HG03196 (cell line): ENCODE measurements around the gene POLA2.

Experiments
- ATAC-seq: cut with Tn5 transposase; IDR thresholded peaks from one replicate; pipeline ENCODE4 v1.9.1; 2021; ENCODE audit not compliant: unreplicated experiment

The POLA2 gene

DNA sequence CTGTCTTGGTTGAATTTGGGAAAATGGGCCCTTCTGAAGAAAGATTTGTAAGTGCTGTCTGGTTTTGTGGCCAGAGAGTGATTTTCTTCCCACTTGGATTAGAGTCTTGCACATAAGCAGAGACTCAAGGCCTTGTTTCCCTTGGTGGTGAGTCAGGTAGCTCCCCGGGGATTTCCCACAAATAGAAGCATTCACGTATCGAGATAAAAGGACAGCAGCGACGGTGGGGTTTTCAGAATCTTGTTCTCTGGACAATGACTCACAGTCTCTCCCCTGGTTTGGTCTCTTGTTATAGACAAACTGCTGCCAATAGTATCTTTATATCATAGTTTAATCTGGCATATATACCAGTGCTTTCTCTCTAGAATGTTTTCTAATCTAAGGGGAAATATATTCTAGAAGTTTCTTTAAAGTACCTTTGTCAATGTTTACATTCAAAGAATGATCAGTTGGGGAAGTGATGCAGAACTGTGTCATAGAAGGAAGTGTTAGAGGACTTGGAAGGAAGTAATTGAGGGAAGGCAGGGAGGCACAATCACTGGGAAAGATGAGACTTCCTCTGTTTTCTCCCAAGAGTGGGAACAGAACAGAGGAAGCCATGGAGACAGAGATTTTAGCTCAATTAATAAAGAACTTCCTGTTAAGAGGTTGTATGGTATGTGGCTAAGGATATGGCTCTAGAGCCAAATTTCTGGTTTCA is 18.1 kb downstream of the POLA2 start:
- no peak for ATAC-seq

GRCh38 chr11:65280646-65281045 is 18.9 kb downstream of the POLA2 start:
- no peak for ATAC-seq

- ATAC-seq: no peak
These were observed 24.9 kb downstream of the POLA2 start for GRCh38 chr11:65286686-65287085.

GRCh38 chr11:65287601-65288000 is 25.8 kb downstream of the POLA2 start:
- no peak for ATAC-seq

DNA sequence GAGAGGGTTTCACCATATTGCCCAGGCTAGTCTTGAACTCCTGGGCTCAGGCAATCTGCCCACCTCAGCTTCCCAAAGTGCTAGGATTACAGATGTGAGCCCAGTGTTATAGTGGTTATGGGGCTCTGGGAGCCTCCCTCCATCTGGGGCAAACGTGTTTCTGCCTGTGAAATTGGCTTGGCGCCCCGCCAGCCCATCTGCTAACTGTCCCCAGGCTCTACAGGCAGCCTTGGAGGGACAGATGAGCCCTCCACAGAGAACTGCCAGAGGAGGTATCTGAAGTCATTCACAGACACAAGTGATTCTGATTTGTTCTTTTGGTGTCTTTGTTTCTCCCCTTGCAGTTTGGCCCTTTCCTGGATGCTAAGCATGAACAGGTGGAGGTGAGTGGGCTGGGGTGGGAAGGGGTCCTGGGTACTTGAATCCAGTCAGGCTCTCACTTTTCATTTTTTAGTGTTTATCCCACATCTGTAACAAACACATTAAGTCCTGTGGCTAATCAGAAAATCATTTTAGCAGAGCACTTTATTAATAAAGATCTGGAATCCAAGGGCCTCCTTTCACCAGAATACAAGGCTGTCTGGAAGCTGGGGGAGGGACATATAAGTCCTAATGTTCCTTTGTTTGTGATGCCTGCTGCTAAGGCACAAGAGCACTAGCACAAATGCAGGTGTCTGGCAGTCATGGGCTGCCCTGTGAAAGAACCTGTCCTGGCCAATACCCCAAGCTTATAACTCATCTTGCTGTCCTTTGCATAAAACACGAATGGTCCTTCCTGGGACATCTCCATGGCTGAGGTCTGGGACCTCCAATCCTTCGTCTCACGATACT is 27.2 kb downstream of the POLA2 start:
- ATAC-seq: no peak

GRCh38 chr11:65290448-65291165 is 28.8 kb downstream of the POLA2 start:
- ATAC-seq: no peak

GRCh38 chr11:65291613-65292012 is 29.9 kb downstream of the POLA2 start:
- ATAC-seq: no peak

DNA sequence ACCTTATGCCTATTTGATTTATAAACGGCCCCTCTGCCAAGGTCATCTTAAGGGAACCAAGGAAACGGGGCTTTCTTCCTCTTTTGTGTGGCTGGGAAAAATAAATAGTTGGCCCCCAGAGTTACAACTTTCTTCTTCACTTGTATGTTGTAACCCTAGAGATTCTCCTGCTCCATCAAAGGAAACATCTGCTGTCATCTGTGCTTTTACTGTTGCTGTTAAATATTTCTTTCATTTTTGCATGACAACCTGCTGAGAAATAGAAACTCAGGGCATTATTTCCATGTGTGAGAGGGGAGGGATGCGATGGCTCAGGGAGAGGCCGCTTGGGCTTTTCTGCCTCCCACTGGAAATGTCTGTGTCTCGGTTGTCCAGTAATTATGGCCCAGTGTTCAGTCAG is 31.1 kb downstream of the POLA2 start:
- no peak for ATAC-seq

- no peak for ATAC-seq
These were observed 32.2 kb downstream of the POLA2 start for GRCh38 chr11:65293909-65294381.

DNA sequence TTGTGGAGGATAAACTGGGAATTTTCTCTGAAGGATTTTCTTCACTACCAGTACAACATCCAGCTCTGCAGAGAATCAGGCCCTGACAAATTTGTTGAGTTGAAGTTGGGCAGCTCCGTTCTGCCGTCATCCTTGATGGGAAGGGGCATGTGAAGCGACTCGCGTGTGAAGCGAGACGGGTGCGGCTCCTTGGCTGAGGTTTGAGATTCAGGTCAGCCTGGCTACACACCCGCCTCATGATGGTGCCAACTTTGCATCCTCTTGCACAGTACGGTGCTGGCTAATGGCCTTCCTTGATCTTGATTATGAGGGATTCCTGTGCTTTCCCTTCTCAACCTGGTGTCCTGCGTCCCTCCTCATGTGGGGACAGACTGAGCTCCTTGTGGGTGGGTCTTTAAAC is 33.2 kb downstream of the POLA2 start:
- ATAC-seq: no peak

DNA sequence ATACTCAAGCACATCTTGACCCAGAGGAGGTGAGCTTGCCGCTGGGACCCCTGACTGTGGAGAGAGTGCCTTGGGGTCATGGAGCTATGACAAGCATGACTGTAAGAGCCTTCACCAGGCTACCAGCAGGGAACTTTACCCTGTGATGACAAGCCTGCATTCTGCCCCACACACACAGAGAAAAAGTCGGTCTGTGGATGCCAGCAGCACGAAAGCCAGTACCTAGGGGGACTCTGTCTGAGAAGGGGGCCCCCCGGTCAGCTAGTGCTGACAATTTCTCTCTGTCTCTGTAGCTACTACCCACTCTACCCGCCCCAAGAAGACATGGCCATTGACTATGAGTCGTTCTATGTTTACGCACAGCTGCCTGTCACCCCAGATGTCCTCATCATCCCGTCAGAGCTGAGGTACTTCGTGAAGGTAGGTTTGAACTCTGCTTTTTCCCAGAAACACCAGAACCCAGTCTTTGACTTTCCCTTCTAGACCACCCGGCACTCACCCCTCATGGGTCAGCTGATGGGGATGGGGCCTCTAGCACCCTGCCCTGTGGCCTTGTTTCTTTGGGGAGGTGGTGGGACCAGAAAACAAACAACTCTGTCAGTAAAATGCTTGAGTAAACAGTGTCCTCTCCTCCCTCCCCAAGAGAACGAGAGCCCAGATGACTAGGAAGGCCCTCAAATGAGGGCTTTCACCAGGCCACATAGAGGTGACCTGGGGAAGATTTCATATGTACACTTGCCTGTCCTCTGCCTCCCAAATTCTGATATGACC is 34.0 kb downstream of the POLA2 start:
- no peak for ATAC-seq

- no peak for ATAC-seq
These were observed 35.4 kb downstream of the POLA2 start for GRCh38 chr11:65297026-65297672.

- no peak for ATAC-seq
These were observed 36.4 kb downstream of the POLA2 start for GRCh38 chr11:65298131-65298535.

- ATAC-seq: no peak
These were observed 37.0 kb downstream of the POLA2 start for GRCh38 chr11:65298655-65299179.

DNA sequence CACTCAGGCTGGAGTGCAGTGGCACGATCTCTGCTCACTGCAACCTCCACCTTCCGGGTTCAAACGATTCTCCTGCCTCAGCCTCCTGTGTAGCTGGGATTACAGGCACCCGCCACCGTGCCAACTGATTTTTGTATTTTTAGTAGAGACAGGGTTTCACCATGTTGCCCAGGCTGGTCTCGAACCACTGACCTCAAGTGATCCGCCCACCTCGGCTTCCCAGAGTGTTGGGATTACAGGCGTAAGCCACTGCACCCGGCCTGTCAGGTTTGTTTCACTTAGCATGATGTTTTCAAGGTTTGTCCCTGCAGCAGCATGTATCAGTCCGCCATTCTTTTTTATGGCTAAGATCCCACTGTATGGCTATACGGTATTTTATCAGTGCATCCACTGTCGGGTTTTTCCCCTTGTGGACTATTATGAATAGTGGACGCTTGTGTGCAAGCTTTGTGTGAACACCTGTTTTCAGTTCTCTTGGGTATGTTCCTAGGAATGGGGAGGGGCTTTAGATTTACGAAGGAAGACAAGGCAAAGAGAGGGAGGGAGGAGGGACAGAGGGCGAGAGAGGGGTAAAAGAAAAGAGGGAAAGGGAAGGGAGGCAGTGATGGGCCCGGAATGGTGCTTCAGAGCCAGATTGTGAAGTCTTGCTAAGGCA is 39.0 kb downstream of the POLA2 start:
- no peak for ATAC-seq

DNA sequence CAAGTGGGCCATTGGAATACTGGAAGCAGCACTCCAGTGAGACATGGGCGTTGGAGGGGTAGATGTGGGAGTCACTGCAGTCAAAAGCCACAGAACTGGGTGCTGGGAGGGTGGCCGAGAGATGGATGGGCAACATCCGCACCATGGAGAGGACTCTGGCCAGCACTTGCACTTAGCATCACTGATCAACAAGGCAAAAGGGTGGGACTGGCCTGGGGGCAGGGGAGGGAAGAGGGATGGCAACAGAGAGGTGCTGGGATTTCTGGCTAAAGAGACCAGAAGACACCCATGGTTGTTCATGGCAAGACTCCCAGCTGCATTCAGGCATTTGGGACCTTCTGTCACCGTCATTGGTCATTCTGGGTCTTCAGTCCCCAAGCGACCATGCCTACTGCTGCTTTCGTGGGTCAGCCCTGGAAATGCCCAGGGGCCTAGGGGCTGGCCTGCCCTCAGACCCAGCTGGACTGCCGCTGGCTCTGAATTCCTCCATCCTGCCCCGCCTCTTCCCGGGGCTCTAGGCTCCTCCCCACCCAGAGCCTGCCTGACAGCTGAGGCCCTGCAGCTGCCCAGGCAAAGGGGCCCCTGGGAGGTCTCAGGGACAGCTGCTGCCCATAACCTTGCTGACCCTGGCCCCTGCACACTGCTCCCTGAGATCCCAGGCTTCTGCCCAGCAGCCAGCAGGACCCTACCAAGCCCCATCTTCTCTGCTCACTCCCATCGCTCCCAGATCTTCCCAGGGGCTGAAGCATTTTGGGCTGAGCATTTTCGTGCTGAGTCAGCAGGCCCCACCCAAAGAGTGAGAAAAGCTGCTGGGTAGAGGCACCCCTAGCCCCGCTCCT is 39.9 kb downstream of the POLA2 start:
- ATAC-seq: no peak

DNA sequence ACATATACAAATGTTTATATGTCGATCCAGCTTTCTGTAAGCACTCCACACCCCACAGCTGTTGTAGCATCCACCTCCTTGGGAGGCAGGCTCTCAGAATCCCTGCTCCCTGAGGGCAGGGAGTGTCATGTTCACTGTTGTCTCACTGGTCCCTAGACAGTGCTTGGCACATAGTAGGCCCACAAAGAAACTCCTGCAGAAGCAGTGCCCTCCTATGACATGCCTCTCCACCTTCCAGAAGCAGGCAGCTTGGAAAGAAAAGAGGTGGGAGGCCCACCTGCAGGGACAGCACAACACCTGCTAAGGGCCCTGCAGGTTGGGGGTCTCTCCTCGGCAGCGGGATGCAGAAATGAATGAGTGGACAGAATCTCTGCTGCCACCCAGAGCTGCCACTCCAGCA is 41.8 kb downstream of the POLA2 start:
- no peak for ATAC-seq

DNA sequence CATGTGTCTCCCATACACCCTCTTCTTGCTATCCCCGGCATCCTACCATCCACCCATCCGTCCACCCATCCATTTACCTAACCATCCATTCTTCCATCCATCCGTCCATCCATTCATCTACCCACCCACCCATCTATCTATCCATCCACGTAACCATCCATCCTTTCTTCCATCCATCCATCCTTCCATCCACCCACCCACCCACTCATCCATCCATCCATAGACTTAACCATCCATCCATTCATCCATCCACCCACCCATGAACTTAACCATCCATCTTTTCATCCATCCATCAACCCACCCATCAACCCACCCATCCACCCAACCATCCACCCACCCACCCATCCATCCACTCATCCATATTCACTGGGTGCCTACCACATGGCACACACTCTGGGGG is 42.3 kb downstream of the POLA2 start:
- no peak for ATAC-seq

- ATAC-seq: no peak
These were observed 42.9 kb downstream of the POLA2 start for GRCh38 chr11:65304613-65305012.
